Gastroesophageal sphincter (tissue), 3 donors: ENCODE measurements around the gene TBCD.

ENCODE experiments used
- CTCF ChIP-seq, 4 experiments: fragments of 200-600 bp in 2 of 4; fragments of 450-650 bp in 2 of 4; sonication (generic) in 1 of 4; IDR thresholded peaks; one replicate each; pipeline ENCODE4 v1.5.1; 2017 to 2019; ENCODE audit warnings: antibody characterized with exemption in 4 of 4, mild to moderate bottlenecking in 2 of 4, moderate library complexity in 2 of 4
- EP300 ChIP-seq: sonication (generic); formaldehyde crosslinking; IDR thresholded peaks from one replicate; pipeline ENCODE4 v1.6.1; 2017; ENCODE audit warnings: antibody characterized with exemption, mild to moderate bottlenecking
- POLR2A ChIP-seq, 2 donors: fragments of 450-650 bp; IDR thresholded peaks; one replicate each; pipeline ENCODE4 v1.6.1; 2017; ENCODE audit warnings: antibody characterized with exemption in 2 of 2, mild to moderate bottlenecking in 2 of 2, moderate library complexity in 1 of 2

GRCh38 chr17:82756166-82756565 lies 4.3 kb downstream of the TBCD start:
- TF ChIP-seq CTCF (IDR thresholded peaks at IDR 0.05) (no peak), EP300 (no peak), POLR2A (IDR thresholded peaks at IDR 0.05) (no peak)
